Tibial nerve (tissue), 4 donors: ENCODE results near the gene ITK. TPM values are rescaled to one million over a fixed set of nuclear protein-coding genes. Genes with fewer than 3 reads are reported as not detected.

Experiments
- DNase-seq, 2 donors: peaks; one replicate each; pipeline ENCODE4 v3.0.0-alpha.2; 2019; ENCODE audit warnings: low spot score in 2 of 2
- H3K27ac ChIP-seq, 4 donors: fragments of 200-600 bp; sonication (generic) in 3 of 4; one replicate each; pipeline ENCODE4 v1.5.1; 2017 to 2019; ENCODE audit warnings: mild to moderate bottlenecking in 1 of 4
- H3K27me3 ChIP-seq, 2 donors: fragments of 200-600 bp; sonication (generic) in 1 of 2; one replicate each; pipeline versions ENCODE4 v1.5.1 to v1.6.0; 2017 to 2019
- H3K36me3 ChIP-seq, 3 donors: fragments of 200-600 bp; sonication (generic); one replicate each; pipeline ENCODE4 v1.5.1; 2018 to 2019
- H3K4me1 ChIP-seq, 4 donors: fragments of 200-600 bp; sonication (generic) in 3 of 4; one replicate each; pipeline ENCODE4 v1.5.1; 2017 to 2019
- H3K4me3 ChIP-seq, 4 donors: fragments of 200-600 bp; sonication (generic) in 3 of 4; one replicate each; pipeline ENCODE4 v1.5.1; 2017 to 2019; ENCODE audit warnings: mild to moderate bottlenecking in 1 of 4, moderate library complexity in 1 of 4
- H3K9me3 ChIP-seq, 4 donors: fragments of 200-600 bp; sonication (generic) in 3 of 4; one replicate each; pipeline ENCODE4 v1.5.1; 2017 to 2019
- CTCF ChIP-seq, 5 experiments: fragments of 200-600 bp in 3 of 5; fragments of 450-650 bp in 2 of 5; sonication (generic) in 3 of 5; IDR thresholded peaks; one replicate each; pipeline ENCODE4 v1.5.1; 2016 to 2019; ENCODE audit warnings: antibody characterized with exemption in 5 of 5, mild to moderate bottlenecking in 3 of 5, moderate library complexity in 2 of 5
- EP300 ChIP-seq, 2 donors: sonication (generic); formaldehyde crosslinking; IDR thresholded peaks; one replicate each; pipeline ENCODE4 v1.6.1; 2017; ENCODE audit warnings: antibody characterized with exemption in 2 of 2, mild to moderate bottlenecking in 1 of 2
- POLR2A ChIP-seq, 2 donors: fragments of 450-650 bp; IDR thresholded peaks; one replicate each; pipeline ENCODE4 v1.6.1; 2017; ENCODE audit warnings: antibody characterized with exemption in 2 of 2, mild to moderate bottlenecking in 2 of 2, moderate library complexity in 2 of 2
- WGBS, 2 donors: methylation state at CpG; one replicate each; pipeline ENCODE4 v1.1.5; 2018; 5-methylcytosine and 5-hydroxymethylcytosine counted together
- total RNA-seq, 4 donors: library from RNA; depleted of rRNA; stranded (reverse); fragments of >200 nt; gene quantifications; one replicate each; pipeline ENCODE4 v1.1.0, GENCODE V29; 2016

ITK gene
- total RNA-seq, 4 donors from 2014 or later = 0.44 to 3.3 (median 1.2) TPM

DNA sequence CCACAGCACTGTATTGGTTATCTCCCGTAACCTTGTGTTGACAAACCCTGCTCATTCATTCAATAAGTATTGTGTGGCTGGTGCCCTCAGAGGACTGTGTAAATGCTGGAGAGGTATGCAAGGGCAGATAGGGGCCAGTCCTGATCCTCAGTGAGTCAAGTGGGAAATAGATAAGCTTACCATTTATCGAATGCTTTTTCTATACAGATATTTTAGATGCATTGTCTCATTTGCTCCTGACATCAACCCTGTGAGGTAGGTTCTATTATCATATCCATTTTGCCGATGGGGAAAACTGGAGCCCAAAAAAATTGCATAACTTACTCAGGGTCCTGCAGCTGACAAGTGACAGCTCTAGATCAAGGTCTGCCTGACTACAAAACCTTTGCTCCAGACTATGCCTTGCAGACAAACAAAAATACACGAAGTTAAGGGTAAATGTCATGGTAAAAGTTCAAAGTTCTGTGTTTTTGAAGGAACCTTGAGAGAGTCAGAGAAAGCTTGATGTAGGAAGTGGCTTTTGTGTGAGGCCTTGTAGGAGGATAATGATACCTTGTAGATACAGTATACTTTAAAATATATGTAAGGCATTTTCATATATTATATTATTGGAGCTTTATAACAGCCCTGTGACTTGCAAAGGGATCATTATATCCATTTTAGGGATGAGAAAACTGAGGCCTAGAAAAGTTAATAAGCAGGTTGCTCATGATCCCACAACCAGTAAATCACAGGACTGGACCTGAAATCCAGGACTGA is 107.9 kb downstream of the ITK start:
- no peak overlapping the region for H3K4me3 ChIP-seq
- H3K27me3 ChIP-seq = no peaks in the 10 kb centered on the region
- no peak for TF ChIP-seq CTCF (IDR thresholded peaks at IDR 0.05)
- no peak for TF ChIP-seq POLR2A (IDR thresholded peaks at IDR 0.05)
- no peak for TF ChIP-seq EP300 (IDR thresholded peaks at IDR 0.05)
- H3K4me1 ChIP-seq = peaks cover 0 to 4% (median 0%) of the 10 kb centered on the region in 4 donors
- 78 to 88% methylated on average over 4 of the region's 4 CpGs for WGBS, 2 donors
- peaks cover 0 to 16% (median 0%) of the 10 kb centered on the region in 3 donors for H3K36me3 ChIP-seq
- no peak overlapping the region for H3K27ac ChIP-seq
- H3K9me3 ChIP-seq = no peaks in the 10 kb centered on the region
- no peak for DNase-seq

DNA sequence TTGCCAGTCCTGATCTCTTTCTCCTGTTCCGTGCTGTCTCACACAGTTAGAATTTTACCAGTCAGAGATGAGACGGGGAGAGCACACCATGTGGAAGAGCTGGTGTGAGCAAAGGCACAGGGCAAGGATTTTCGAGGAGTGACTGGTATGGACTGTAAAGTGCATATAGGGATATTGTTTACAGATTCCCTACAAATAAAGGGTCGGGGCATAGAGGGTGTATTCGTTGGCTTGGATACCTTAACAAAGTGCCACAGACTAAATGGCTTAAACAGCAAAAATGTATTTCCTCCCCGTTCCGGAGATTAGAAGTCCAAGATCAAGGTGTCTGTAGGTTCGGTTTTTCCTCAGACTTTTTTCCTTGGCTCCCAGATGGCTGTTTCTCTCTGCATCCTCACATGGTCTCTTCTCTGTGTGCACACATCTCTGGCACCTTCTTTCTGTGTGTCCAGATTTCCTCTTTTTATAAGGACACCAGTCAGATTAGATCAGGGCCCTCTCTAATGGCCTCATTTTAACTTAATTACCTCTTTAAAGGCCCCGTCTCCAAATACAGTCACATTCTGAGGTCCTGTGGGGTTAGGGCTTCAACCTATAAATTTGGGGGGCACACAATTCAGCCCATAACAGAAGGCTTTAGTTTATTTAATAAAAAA is 108.7 kb downstream of the ITK start:
- Histone ChIP-seq H3K9me3 (no peaks in the 10 kb centered on the region), H3K4me3 (no peak overlapping the region), H3K27me3 (no peaks in the 10 kb centered on the region), H3K36me3 (peaks cover 0 to 16% (median under 1%) of the 10 kb centered on the region in 3 donors), H3K27ac (no peak overlapping the region), H3K4me1 (peaks cover 0 to 4% (median 0%) of the 10 kb centered on the region in 4 donors)
- no peak for DNase-seq
- 90 to 92% methylated on average over 9 of the region's 9 CpGs for WGBS, 2 donors
- TF ChIP-seq EP300 (IDR thresholded peaks at IDR 0.05) = no peak
- no peak for TF ChIP-seq POLR2A (IDR thresholded peaks at IDR 0.05)
- TF ChIP-seq CTCF (IDR thresholded peaks at IDR 0.05) = no peak

DNA sequence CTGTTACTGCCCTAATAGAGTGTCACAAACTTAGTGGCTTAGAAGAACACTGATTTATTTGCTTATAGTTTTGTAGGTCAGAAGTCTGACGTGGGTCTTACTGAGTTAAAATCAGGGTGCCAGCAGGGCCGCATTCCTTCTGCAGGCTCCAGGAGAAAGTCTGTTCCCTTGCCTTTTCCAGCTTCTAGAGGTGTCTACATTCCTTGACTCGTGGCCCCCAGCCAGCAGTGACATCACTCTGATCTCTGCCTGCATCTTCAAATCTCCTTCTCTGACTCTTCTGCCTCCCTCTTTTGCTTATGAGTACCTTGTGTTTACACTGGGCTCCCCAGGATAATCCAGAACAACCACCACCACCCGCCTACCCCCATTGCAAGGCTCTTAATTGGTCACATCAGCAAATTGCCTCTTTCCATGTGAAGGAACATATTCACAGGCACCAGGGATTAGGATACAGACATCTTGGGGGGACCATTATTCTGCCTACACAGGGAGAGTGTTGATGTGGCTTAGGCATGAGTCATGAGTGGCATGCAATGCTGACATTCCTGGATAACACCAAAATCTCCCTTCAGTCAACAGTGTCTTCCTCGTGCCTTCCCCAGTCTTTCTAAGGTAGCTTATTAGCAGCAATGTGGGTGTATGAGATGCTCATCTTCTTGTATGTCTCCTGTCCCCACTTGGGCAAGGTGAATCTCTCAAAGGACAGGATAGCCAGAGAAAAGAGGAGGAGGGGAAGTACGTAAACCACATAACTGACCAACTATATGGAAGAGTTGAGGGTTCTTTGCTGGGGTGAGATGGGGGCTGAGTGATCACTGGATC is 109.7 kb downstream of the ITK start:
- Histone ChIP-seq H3K9me3 (no peaks in the 10 kb centered on the region), H3K27me3 (no peaks in the 10 kb centered on the region), H3K36me3 (peaks cover 0 to 16% (median 6%) of the 10 kb centered on the region in 3 donors), H3K4me3 (no peak overlapping the region), H3K4me1 (peaks cover 0 to 4% (median 0%) of the 10 kb centered on the region in 4 donors), H3K27ac (no peak overlapping the region)
- whole genome bisulfite sequencing, 2 donors = 73 to 85% methylated on average over 6 of the region's 6 CpGs
- DNase-seq = no peak
- no peak for TF ChIP-seq EP300 (IDR thresholded peaks at IDR 0.05)
- TF ChIP-seq CTCF (IDR thresholded peaks at IDR 0.05) = no peak
- TF ChIP-seq POLR2A (IDR thresholded peaks at IDR 0.05) = no peak

GRCh38 chr5:157290981-157291711 is 110.5 kb downstream of the ITK start:
- peaks cover 0 to 16% (median 6%) of the 10 kb centered on the region in 3 donors for H3K36me3 ChIP-seq
- WGBS, 2 donors = 46 to 47% methylated on average over 10 of the region's 10 CpGs

More at GRCh38 chr5:157290981-157291711, 110.5 kb downstream of the ITK start:
- H3K27ac ChIP-seq = no peak overlapping the region
- peaks cover 0 to 4% (median 0%) of the 10 kb centered on the region in 4 donors for H3K4me1 ChIP-seq
- no peak overlapping the region for H3K4me3 ChIP-seq
- TF ChIP-seq POLR2A (IDR thresholded peaks at IDR 0.05) (no peak), CTCF (IDR thresholded peaks at IDR 0.05) (no peak), EP300 (IDR thresholded peaks at IDR 0.05) (no peak)
- DNase-seq = no peak
- no peaks in the 10 kb centered on the region for H3K27me3 ChIP-seq
- H3K9me3 ChIP-seq = no peaks in the 10 kb centered on the region
